K562 (cell line): ENCODE results near the gene PHF1. TPM values are rescaled to one million over a fixed set of nuclear protein-coding genes. Genes with fewer than 3 reads are reported as not detected.
A peak's percentile ranks its signal among the peaks of the same experiment; 100 is the strongest.

Source experiments
- AFF1 ChIP-seq, 2 experiments: fragments of 450-650 bp; IDR thresholded peaks; 2 replicates each; pipeline ENCODE4 v1.6.1; 2018; ENCODE audit warnings: mild to moderate bottlenecking in 2 of 2, low read depth in 1 of 2; ENCODE audit not compliant: partially characterized antibody in 2 of 2
- ATF1 ChIP-seq, 2 experiments: fragments of 450-650 bp in 1 of 2; IDR thresholded peaks; 2 replicates each; pipeline ENCODE4 v1.6.1; 2016; ENCODE audit warnings: missing compliant biosample characterization in 1 of 2, missing genetic modification characterization in 1 of 2
- BRCA1 ChIP-seq, 2 experiments: fragments of 450-650 bp in 1 of 2; sonication (generic) in 1 of 2; formaldehyde crosslinking in 1 of 2; IDR thresholded peaks; 2 replicates each; pipeline versions ENCODE4 v1.5.0 to v1.6.1; 2017 to 2020; ENCODE audit warnings: mild to moderate bottlenecking in 1 of 2, missing genetic modification reagents in 1 of 2
- CBFB ChIP-seq: sonication (generic); formaldehyde crosslinking; IDR thresholded peaks from 2 replicates; pipeline ENCODE4 v1.4.0; 2020; ENCODE audit warnings: mild to moderate bottlenecking, missing genetic modification reagents
- CEBPG ChIP-seq, 3 experiments: fragments of 200-800 bp in 1 of 3; sonication (Bioruptor generic) in 1 of 3; sonication (generic) in 1 of 3; formaldehyde crosslinking in 1 of 3; IDR thresholded peaks in 2 of 3; conservative IDR thresholded peaks in 1 of 3; 2 replicates each; pipeline versions ENCODE4 v1.6.1 to v1.8.0; 2016 to 2022; ENCODE audit warnings: missing compliant biosample characterization in 2 of 3, missing genetic modification characterization in 2 of 3, mild to moderate bottlenecking in 1 of 3, missing genetic modification reagents in 1 of 3
- CSDE1 ChIP-seq, 2 experiments: fragments of 450-650 bp; IDR thresholded peaks; 2 replicates each; pipeline ENCODE4 v1.6.1; 2016; ENCODE audit warnings: mild to moderate bottlenecking in 1 of 2
- EZH2 ChIP-seq: IDR thresholded peaks from 2 replicates; pipeline ENCODE4 v1.6.1; 2012; ENCODE audit warnings: low read depth, mild to moderate bottlenecking, inconsistent platforms, low read length, borderline replicate concordance
- FOXA3 ChIP-seq, 2 experiments: fragments of 450-650 bp in 1 of 2; sonication (generic) in 1 of 2; formaldehyde crosslinking; IDR thresholded peaks in 1 of 2; conservative IDR thresholded peaks in 1 of 2; 2 replicates each; pipeline versions ENCODE4 v1.4.0 to v1.8.0; 2020 to 2022; ENCODE audit warnings: mild to moderate bottlenecking in 2 of 2, missing genetic modification reagents in 1 of 2
- GTF2B ChIP-seq: IDR thresholded peaks from 2 replicates; pipeline ENCODE4 v1.6.1; 2011; ENCODE audit not compliant: insufficient read length; ENCODE audit errors: extremely low read depth
- SFPQ ChIP-seq: fragments of 200-400 bp; formaldehyde crosslinking; IDR thresholded peaks from 2 replicates; pipeline ENCODE4 v1.6.1; 2017; ENCODE audit warnings: mild to moderate bottlenecking, low read depth, low read length, moderate library complexity
- TCFL5 ChIP-seq: fragments of 250-450 bp; sonication (Bioruptor Pico); conservative IDR thresholded peaks from 2 replicates; pipeline ENCODE4 v1.6.1; 2021; ENCODE audit warnings: mild to moderate bottlenecking, moderate library complexity, matching md5 sums
- ZNF140 ChIP-seq: fragments of 250-450 bp; sonication (Bioruptor Pico); IDR thresholded peaks from 2 replicates; pipeline ENCODE4 v1.8.0; 2021; ENCODE audit warnings: moderate library complexity, mild to moderate bottlenecking, inconsistent platforms
- polyA plus RNA-seq, 8 experiments: library from polyadenylated mRNA; depleted of rRNA in 4 of 8; stranded (reverse) in 5 of 8; unstranded in 3 of 8; fragments of >200 nt; fragmentation: Nextera tagmentation in 2 of 8; fragmentation: Illumina TruSeq in 1 of 8; extraction: Ambion mirVana in 2 of 8; extraction: Trizol in 1 of 8; gene quantifications; 2 replicates each; pipeline versions ENCODE4 v1.2.1 to v1.2.3, GENCODE V29; 2011 to 2014; ENCODE audit warnings: inconsistent platforms in 1 of 8, missing spikeins in 1 of 8
- total RNA-seq, 7 experiments: library from RNA; depleted of rRNA in 6 of 7; stranded (reverse); fragments of >200 nt in 6 of 7; fragmentation: Illumina TruSeq in 2 of 7; extraction: Trizol in 2 of 7; gene quantifications; 2 replicates each; pipeline versions ENCODE4 v1.2.1 to v1.2.3, GENCODE V29; 2011 to 2021; ENCODE audit warnings: low replicate concordance in 1 of 7
- TF ChIP-seq, protein P1 (sequence below): IDR thresholded peaks from 2 replicates; pipeline ENCODE4 v1.6.1; 2012; ENCODE audit warnings: low read depth, low read length, improper control_type of control experiment, borderline replicate concordance
- TF ChIP-seq, protein P2 (sequence below): sonication (generic); formaldehyde crosslinking; IDR thresholded peaks from 2 replicates; pipeline ENCODE4 v1.8.0; 2022; ENCODE audit warnings: mild to moderate bottlenecking, missing genetic modification reagents

Gene PHF1
- total and polyA plus RNA-seq, 9 of the 15 experiments (the other 6 are each of a cell fraction or from before 2014, with no cell fraction given) = 3.7 to 64.2 (median 33.7) TPM

DNA sequence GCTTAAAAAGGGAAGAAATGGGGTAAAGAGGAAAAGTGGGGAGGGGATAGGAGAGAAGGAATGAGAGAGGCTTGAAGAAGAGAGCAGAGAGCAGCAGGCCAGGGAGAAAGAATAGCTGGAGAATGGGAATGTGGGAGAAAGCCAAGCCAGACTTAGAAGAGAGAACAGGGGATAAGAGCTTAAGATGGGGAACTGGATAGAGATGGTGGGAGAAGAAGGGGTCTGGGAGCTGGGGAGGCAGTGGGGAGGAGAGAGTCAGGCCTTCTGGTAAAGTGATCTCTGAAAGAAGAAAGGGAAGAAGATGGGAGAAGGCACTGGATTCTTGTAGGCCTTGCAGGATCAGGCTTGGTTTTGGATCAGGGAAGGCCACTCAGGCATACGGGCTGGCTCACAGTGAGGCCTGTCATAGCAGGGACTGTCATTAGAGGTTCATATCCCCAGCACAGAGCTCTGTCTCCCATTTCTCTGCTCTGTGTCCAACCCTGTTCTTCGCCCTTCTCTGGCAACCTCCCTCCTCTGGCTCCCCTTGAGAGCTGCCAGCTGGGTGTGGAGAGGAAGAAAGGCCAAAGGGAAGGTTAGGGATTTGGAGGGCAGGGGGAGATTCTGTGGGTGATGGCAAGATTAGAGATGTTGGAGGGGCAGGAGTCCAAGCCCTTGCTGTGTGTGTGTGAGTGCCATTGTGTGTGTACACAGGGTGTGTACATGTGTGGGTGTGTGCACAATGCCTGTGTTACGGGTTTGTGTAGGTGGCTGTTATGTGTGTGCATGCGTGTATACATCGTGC, 18.3 kb downstream of the PHF1 start (continued):
- TF ChIP-seq GTF2B = no peak
- no peak for TF ChIP-seq CBFB
- no peak for TF ChIP-seq FOXA3 (CRISPR knock-in tag; conservative IDR thresholded peaks at IDR 0.05 in 1 of 2, IDR thresholded peaks at IDR 0.05 in 1 of 2)
- TF ChIP-seq, protein P1, sequence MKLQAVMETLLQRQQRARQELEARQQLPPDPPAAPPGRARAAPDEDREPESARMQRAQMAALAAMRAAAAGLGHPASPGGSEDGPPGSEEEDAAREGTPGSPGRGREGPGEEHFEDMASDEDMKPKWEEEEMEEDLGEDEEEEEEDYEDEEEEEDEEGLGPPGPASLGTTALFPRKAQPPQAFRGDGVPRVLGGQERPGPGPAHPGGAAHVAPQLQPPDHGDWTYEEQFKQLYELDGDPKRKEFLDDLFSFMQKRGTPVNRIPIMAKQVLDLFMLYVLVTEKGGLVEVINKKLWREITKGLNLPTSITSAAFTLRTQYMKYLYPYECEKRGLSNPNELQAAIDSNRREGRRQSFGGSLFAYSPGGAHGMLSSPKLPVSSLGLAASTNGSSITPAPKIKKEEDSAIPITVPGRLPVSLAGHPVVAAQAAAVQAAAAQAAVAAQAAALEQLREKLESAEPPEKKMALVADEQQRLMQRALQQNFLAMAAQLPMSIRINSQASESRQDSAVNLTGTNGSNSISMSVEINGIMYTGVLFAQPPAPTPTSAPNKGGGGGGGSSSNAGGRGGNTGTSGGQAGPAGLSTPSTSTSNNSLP = no peak
- no peak for TF ChIP-seq CEBPG (CRISPR knock-in tag; IDR thresholded peaks at IDR 0.05)
- no peak for TF ChIP-seq CEBPG (tag; conservative IDR thresholded peaks at IDR 0.05 in 1 of 2, IDR thresholded peaks at IDR 0.05 in 1 of 2)
- no peak for TF ChIP-seq SFPQ
- no peak for TF ChIP-seq EZH2
- no peak for TF ChIP-seq BRCA1 (IDR thresholded peaks at IDR 0.05)
- TF ChIP-seq BRCA1 (CRISPR knock-in tag; IDR thresholded peaks at IDR 0.05) = peak; percentile 71; the same call in 1 of the 2 replicates
- 0 out of 4 replicates have a peak, but pooled peaks of 1 of the 2 experiments have one; percentile 79 for TF ChIP-seq CSDE1 (IDR thresholded peaks at IDR 0.05)
- TF ChIP-seq, protein P2, sequence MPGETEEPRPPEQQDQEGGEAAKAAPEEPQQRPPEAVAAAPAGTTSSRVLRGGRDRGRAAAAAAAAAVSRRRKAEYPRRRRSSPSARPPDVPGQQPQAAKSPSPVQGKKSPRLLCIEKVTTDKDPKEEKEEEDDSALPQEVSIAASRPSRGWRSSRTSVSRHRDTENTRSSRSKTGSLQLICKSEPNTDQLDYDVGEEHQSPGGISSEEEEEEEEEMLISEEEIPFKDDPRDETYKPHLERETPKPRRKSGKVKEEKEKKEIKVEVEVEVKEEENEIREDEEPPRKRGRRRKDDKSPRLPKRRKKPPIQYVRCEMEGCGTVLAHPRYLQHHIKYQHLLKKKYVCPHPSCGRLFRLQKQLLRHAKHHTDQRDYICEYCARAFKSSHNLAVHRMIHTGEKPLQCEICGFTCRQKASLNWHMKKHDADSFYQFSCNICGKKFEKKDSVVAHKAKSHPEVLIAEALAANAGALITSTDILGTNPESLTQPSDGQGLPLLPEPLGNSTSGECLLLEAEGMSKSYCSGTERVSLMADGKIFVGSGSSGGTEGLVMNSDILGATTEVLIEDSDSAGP = 0 out of 2 replicates have a peak, but pooled peaks have one; percentile 14
- peak in 1 of 2 experiments; percentile 36 for TF ChIP-seq AFF1 (IDR thresholded peaks at IDR 0.05; ENCODE audit: low read depth in 1 of 2, partially characterized antibody in 2 of 2)
- no peak for TF ChIP-seq TCFL5 (CRISPR knock-in tag)
- no peak for TF ChIP-seq ATF1 (CRISPR knock-in tag; IDR thresholded peaks at IDR 0.05)
- TF ChIP-seq ATF1 (tag; IDR thresholded peaks at IDR 0.05) = no peak
- TF ChIP-seq ZNF140 (CRISPR knock-in tag) = no peak
